Thoracic aorta (tissue), 2 donors: ENCODE data around the gene QARS1. TPM values are rescaled to one million over a fixed set of nuclear protein-coding genes. Genes with fewer than 3 reads are reported as not detected.

ENCODE experiments used
- ATAC-seq: fragments of 150-250 bp; one replicate; pipeline ENCODE4 v1.8.0; 2017; ENCODE audit warnings: low read depth; ENCODE audit not compliant: insufficient number of reproducible peaks, low FRiP score
- DNase-seq: peaks from one replicate; pipeline ENCODE4 v3.0.0-alpha.2; 2020; ENCODE audit warnings: low spot score
- H3K27ac ChIP-seq, 2 donors: fragments of 200-600 bp; sonication (generic); 1 replicate in 1 of 2; 2 replicates in 1 of 2; pipeline ENCODE4 v1.5.1; 2016; ENCODE audit warnings: mild to moderate bottlenecking in 2 of 2, moderate library complexity in 2 of 2
- H3K27me3 ChIP-seq: fragments of 200-600 bp; sonication (generic); replicated peaks from 2 replicates; pipeline ENCODE4 v1.6.0; 2016; ENCODE audit warnings: mild to moderate bottlenecking; ENCODE audit not compliant: insufficient read depth
- H3K36me3 ChIP-seq: fragments of 200-600 bp; sonication (generic); one replicate; pipeline ENCODE4 v1.5.1; 2016
- H3K4me1 ChIP-seq, 2 donors: fragments of 200-600 bp; sonication (generic); 1 replicate in 1 of 2; 2 replicates in 1 of 2; pipeline versions ENCODE4 v1.5.1 to v1.6.0; 2016; ENCODE audit warnings: low read depth in 2 of 2, mild to moderate bottlenecking in 1 of 2; ENCODE audit not compliant: control insufficient read depth in 1 of 2
- H3K4me3 ChIP-seq: fragments of 200-600 bp; sonication (generic); 2 replicates; pipeline ENCODE4 v1.5.1; 2016; ENCODE audit warnings: mild to moderate bottlenecking
- H3K9me3 ChIP-seq: fragments of 200-600 bp; sonication (generic); 2 replicates; pipeline ENCODE4 v1.5.1; 2016
- CTCF ChIP-seq: fragments of 200-600 bp; sonication (generic); IDR thresholded peaks from one replicate; pipeline ENCODE4 v1.5.1; 2019; ENCODE audit warnings: antibody characterized with exemption
- total RNA-seq, 2 donors: library from RNA; depleted of rRNA; stranded (reverse); fragments of >200 nt; gene quantifications; one replicate each; pipeline versions ENCODE4 v1.1.0 to v1.2.3, GENCODE V29; 2016

QARS1 gene
- total RNA-seq, 2 donors from 2014 or later: 143 to 179 TPM

DNA sequence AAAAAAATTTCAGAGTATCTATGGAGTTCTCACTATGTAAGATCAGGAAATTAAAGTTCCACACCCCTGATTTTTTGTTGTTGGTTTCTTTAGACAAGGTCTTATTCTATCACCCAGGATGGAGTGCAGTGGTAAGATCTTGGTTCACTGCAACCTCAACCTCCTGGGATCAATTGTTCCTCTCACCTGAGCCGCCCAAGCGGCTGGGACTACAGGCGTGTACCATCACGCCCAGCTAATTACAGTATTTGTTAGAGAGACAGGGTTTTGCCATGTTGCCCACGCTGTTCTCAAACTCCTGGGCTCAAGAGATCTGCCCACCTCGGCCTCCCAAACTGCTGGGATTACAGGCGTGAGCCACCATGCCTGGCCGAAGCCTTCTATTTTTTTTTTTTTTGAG is 23.1 kb downstream of the QARS1 start:
- TF ChIP-seq CTCF: no peak
- no peaks in the 10 kb centered on the region for H3K27me3 ChIP-seq
- H3K4me3 ChIP-seq: no peak overlapping the region
- DNase-seq (no peak), ATAC-seq (no peak)
- H3K9me3 ChIP-seq: no peaks in the 10 kb centered on the region
- H3K4me1 ChIP-seq: peaks cover 0 to 4% of the 10 kb centered on the region in 2 donors
- H3K36me3 ChIP-seq: peaks cover 10% of the 10 kb centered on the region
- no peak overlapping the region for H3K27ac ChIP-seq

- no peak for DNase-seq
- Histone ChIP-seq H3K27ac (no peak overlapping the region), H3K27me3 (no peaks in the 10 kb centered on the region), H3K36me3 (peaks cover 27% of the 10 kb centered on the region), H3K4me3 (no peak overlapping the region), H3K4me1 (peaks cover 0 to 4% of the 10 kb centered on the region in 2 donors), H3K9me3 (no peaks in the 10 kb centered on the region)
- TF ChIP-seq CTCF: no peak
- no peak for ATAC-seq
These were observed 25.3 kb downstream of the QARS1 start for GRCh38 chr3:49079270-49079669.

- Histone ChIP-seq H3K27ac (no peak overlapping the region), H3K36me3 (peaks cover 45% of the 10 kb centered on the region), H3K4me3 (no peak overlapping the region), H3K9me3 (no peaks in the 10 kb centered on the region), H3K4me1 (peaks cover 0 to 4% of the 10 kb centered on the region in 2 donors), H3K27me3 (no peaks in the 10 kb centered on the region)
- ATAC-seq (no peak), DNase-seq (no peak)
- no peak for TF ChIP-seq CTCF
These were observed 27.9 kb downstream of the QARS1 start for GRCh38 chr3:49076646-49077045.

DNA sequence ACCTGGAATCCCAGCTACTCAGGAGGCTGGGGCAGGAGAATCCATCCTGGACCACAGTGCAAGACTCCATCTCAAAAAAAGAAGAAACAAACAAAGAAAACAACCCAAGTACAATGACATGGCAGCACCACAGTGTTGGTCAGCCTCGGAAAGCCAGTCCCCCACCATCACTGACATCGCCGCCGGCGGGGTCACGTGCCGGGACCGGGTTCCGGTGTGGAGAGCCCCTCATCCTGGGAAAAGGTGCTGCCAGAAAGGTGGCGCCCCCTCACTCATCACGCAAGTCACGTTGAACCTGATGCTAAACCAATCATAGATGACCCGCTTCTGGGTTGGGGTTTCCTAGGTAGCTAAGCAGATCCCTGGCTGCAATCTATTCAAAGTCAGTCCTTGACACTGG is 28.4 kb downstream of the QARS1 start:
- Histone ChIP-seq H3K27me3 (no peaks in the 10 kb centered on the region), H3K36me3 (peaks cover 49% of the 10 kb centered on the region)

GRCh38 chr3:49058011-49058410 is 46.5 kb downstream of the QARS1 start:
- Histone ChIP-seq H3K27me3 (no peaks in the 10 kb centered on the region), H3K4me3 (no peak overlapping the region), H3K9me3 (no peaks in the 10 kb centered on the region), H3K4me1 (no peaks in the 10 kb centered on the region), H3K27ac (no peak overlapping the region), H3K36me3 (peaks cover 64% of the 10 kb centered on the region)
- TF ChIP-seq CTCF: no peak
- DNase-seq: no peak
- no peak for ATAC-seq

More for the DNA sequence above, 28.4 kb downstream of the QARS1 start:
- Histone ChIP-seq H3K9me3 (no peaks in the 10 kb centered on the region), H3K4me3 (no peak overlapping the region), H3K27ac (no peak overlapping the region), H3K4me1 (peaks cover 0 to 4% of the 10 kb centered on the region in 2 donors)
- DNase-seq: no peak
- no peak for ATAC-seq
- no peak for TF ChIP-seq CTCF
